A549 (cell line): ENCODE data around the gene ALDH5A1. TPM values are rescaled to one million over a fixed set of nuclear protein-coding genes. Genes with fewer than 3 reads are reported as not detected.
A peak's percentile ranks its signal among the peaks of the same experiment; 100 is the strongest.

Experiments used
- ATAC-seq, 2 experiments: fragments of 200-7000 bp in 1 of 2; fragments of >200 bp in 1 of 2; cut with Nextera tagmentation in 1 of 2; cut with Tn5 transposase in 1 of 2; 3 replicates each; pipeline versions ENCODE4 v1.8.0 to v1.9.1; 2018 to 2020; ENCODE audit warnings: mild to moderate bottlenecking in 1 of 2, moderate library complexity in 1 of 2
- CTCF ChIA-PET: fragments of 300-600 bp; sonication (Branson Sonifier 250); formaldehyde crosslinking; extraction: SDS; loops from one replicate; lab custom pipeline; 2021; ENCODE audit warnings: antibody characterized with exemption, inconsistent platforms; lab: Yijun Ruan, JAX
- POLR2A ChIA-PET: fragments of 350-600 bp; formaldehyde crosslinking; extraction: SDS; loops from one replicate; lab custom pipeline; 2021; ENCODE audit warnings: antibody characterized with exemption, inconsistent platforms; lab: Yijun Ruan, JAX
- DNase-seq, 2 experiments: peaks; one replicate each; pipeline versions ENCODE4 v3.0.0 to v3.0.0-alpha.2; 2011 to 2016; ENCODE audit warnings: low read depth in 1 of 2, low spot score in 1 of 2
- FAIRE-seq: peaks from 2 replicates; lab custom pipeline; 2011; peaks lifted over from hg19 to GRCh38; lab: Jason Lieb, UNC
- H3K27ac ChIP-seq, 2 experiments: fragments of >200 bp; sonication (Bioruptor Twin); formaldehyde crosslinking; 3 replicates each; pipeline ENCODE4 v1.5.1; 2016 to 2017
- H3K4me1 ChIP-seq: fragments of >200 bp; sonication (Bioruptor Twin); formaldehyde crosslinking; 3 replicates; pipeline ENCODE4 v1.6.1; 2016
- H3K4me2 ChIP-seq: fragments of >200 bp; sonication (Bioruptor Twin); formaldehyde crosslinking; 3 replicates; pipeline ENCODE4 v1.6.1; 2016
- H3K4me3 ChIP-seq: fragments of >200 bp; sonication (Bioruptor Twin); formaldehyde crosslinking; 3 replicates; pipeline ENCODE4 v1.5.1; 2016
- H3K9me3 ChIP-seq: fragments of >200 bp; sonication (Bioruptor Twin); formaldehyde crosslinking; 3 replicates; pipeline ENCODE4 v1.6.1; 2016
- BCL3 ChIP-seq: fragments of >200 bp; sonication (Bioruptor Twin); formaldehyde crosslinking; IDR thresholded peaks from 3 replicates; pipeline ENCODE4 v1.6.1; 2016
- CBX8 ChIP-seq: fragments of 200-600 bp; sonication (generic); IDR thresholded peaks from 2 replicates; pipeline ENCODE4 v1.6.1; 2016
- CHD4 ChIP-seq: fragments of 200-600 bp; sonication (generic); IDR thresholded peaks from 2 replicates; pipeline ENCODE4 v1.6.1; 2016; ENCODE audit warnings: antibody characterized with exemption, mild to moderate bottlenecking, borderline replicate concordance
- CTCF ChIP-seq: fragments of >200 bp; sonication (Bioruptor Twin); formaldehyde crosslinking; IDR thresholded peaks from 3 replicates; pipeline ENCODE4 v1.5.1; 2016
- EHF ChIP-seq: fragments of 250-450 bp; sonication (Bioruptor Pico); IDR thresholded peaks from 2 replicates; pipeline ENCODE4 v1.5.0; 2020; ENCODE audit warnings: mild to moderate bottlenecking
- ELK1 ChIP-seq: fragments of 150-350 bp; IDR thresholded peaks from 2 replicates; pipeline ENCODE4 v1.6.1; 2014; ENCODE audit warnings: low read depth, mild to moderate bottlenecking, low read length
- FOSL2 ChIP-seq, 2 experiments: fragments of 450-650 bp in 1 of 2; fragments of >200 bp in 1 of 2; sonication (Bioruptor Twin) in 1 of 2; formaldehyde crosslinking; IDR thresholded peaks; 2 replicates each; pipeline versions ENCODE4 v1.5.0 to v1.6.1; 2016 to 2020; ENCODE audit warnings: mild to moderate bottlenecking in 1 of 2, moderate library complexity in 1 of 2
- FOXS1 ChIP-seq: fragments of 250-450 bp; sonication (Bioruptor Pico); IDR thresholded peaks from 2 replicates; pipeline ENCODE4 v1.5.0; 2020; ENCODE audit warnings: mild to moderate bottlenecking, moderate library complexity
- HMGXB4 ChIP-seq: fragments of 250-450 bp; sonication (Bioruptor Pico); IDR thresholded peaks from 2 replicates; pipeline ENCODE4 v1.5.0; 2021; ENCODE audit warnings: mild to moderate bottlenecking, moderate library complexity, borderline replicate concordance
- HOXB5 ChIP-seq: fragments of 250-450 bp; sonication (Bioruptor Pico); IDR thresholded peaks from 2 replicates; pipeline ENCODE4 v1.5.0; 2020; ENCODE audit warnings: mild to moderate bottlenecking, moderate library complexity
- JUN ChIP-seq, 2 experiments: fragments of >200 bp; sonication (Bioruptor Twin); formaldehyde crosslinking; IDR thresholded peaks; 2 replicates in 1 of 2; 3 replicates in 1 of 2; pipeline ENCODE4 v1.6.1; 2016 to 2017
- JUNB ChIP-seq: fragments of >200 bp; sonication (Bioruptor Twin); formaldehyde crosslinking; IDR thresholded peaks from 2 replicates; pipeline ENCODE4 v1.6.1; 2016
- KDM5A ChIP-seq: fragments of 200-600 bp; sonication (generic); IDR thresholded peaks from 2 replicates; pipeline ENCODE4 v1.6.1; 2016; ENCODE audit warnings: antibody characterized with exemption, mild to moderate bottlenecking
- MAFK ChIP-seq: fragments of 450-650 bp; IDR thresholded peaks from 2 replicates; pipeline ENCODE4 v1.6.1; 2014; ENCODE audit not compliant: partially characterized antibody
- MYC ChIP-seq: IDR thresholded peaks from 2 replicates; pipeline ENCODE4 v1.6.1; 2012; ENCODE audit warnings: mild to moderate bottlenecking, inconsistent platforms, low read length, improper control_type of control experiment, borderline replicate concordance
- NFE2L2 ChIP-seq: fragments of 150-350 bp; conservative IDR thresholded peaks from 2 replicates; pipeline ENCODE4 v1.6.1; 2014; ENCODE audit warnings: low read length
- PHF8 ChIP-seq: fragments of 200-600 bp; sonication (generic); IDR thresholded peaks from 2 replicates; pipeline ENCODE4 v1.6.1; 2016; ENCODE audit warnings: low read depth, mild to moderate bottlenecking, antibody characterized with exemption, moderate library complexity, borderline replicate concordance
- POLR2A ChIP-seq: IDR thresholded peaks from 2 replicates; pipeline ENCODE4 v1.6.1; 2012; ENCODE audit warnings: mild to moderate bottlenecking, low read length
- RARB ChIP-seq: fragments of 250-450 bp; sonication (Bioruptor Pico); IDR thresholded peaks from 2 replicates; pipeline ENCODE4 v1.8.0; 2021; ENCODE audit warnings: mild to moderate bottlenecking, moderate library complexity
- SREBF2 ChIP-seq: fragments of 450-650 bp; IDR thresholded peaks from 2 replicates; pipeline ENCODE4 v1.6.1; 2014; ENCODE audit warnings: mild to moderate bottlenecking, moderate library complexity
- TP53 ChIP-seq: fragments of 250-450 bp; sonication (Bioruptor Pico); IDR thresholded peaks from 2 replicates; pipeline ENCODE4 v1.5.0; 2021; ENCODE audit warnings: mild to moderate bottlenecking, moderate library complexity
- ZNF302 ChIP-seq: fragments of 250-450 bp; sonication (Bioruptor Pico); IDR thresholded peaks from 2 replicates; pipeline ENCODE4 v1.9.0; 2021; ENCODE audit warnings: inconsistent platforms, mild to moderate bottlenecking, moderate library complexity
- ZSCAN20 ChIP-seq: fragments of 250-450 bp; sonication (Bioruptor Pico); IDR thresholded peaks from 2 replicates; pipeline ENCODE4 v1.8.0; 2022; ENCODE audit warnings: mild to moderate bottlenecking, moderate library complexity
- WGBS: methylation state at CpG from one replicate; pipeline ENCODE4 v1.1.6; 2017; ENCODE audit errors: missing lambda C conversion rate; 5-methylcytosine and 5-hydroxymethylcytosine counted together
- polyA plus RNA-seq, 4 experiments: library from polyadenylated mRNA; depleted of rRNA in 3 of 4; stranded (reverse); fragments of >200 nt; fragmentation: RNase III in 1 of 4; extraction: RNeasy Plus Mini Kit Qiagen cat#74134 plus additional on column Dnase treatment in 1 of 4; gene quantifications; 2 replicates in 3 of 4; 3 replicates in 1 of 4; pipeline ENCODE4 v1.2.3, GENCODE V29; 2011 to 2017

Gene ALDH5A1
- polyA plus RNA-seq, 2 of the 4 experiments (the other 2 are of a cell fraction) = 6.9 to 10.9 TPM

- CTCF ChIA-PET = interaction anchor here (1.4 kb wide), 1 partner anchor 17 kb away, joined by 3 read pairs; no protein-coding TSS in a partner anchor
- TF ChIP-seq ZNF302 (no peak), MAFK (no peak)
- Histone ChIP-seq H3K4me3 (no peak overlapping the region), H3K9me3 (no peaks in the 10 kb centered on the region), H3K4me2 (no peak overlapping the region), H3K27ac (no peak overlapping the region), H3K4me1 (no peaks in the 10 kb centered on the region)
- POLR2A ChIA-PET = no interaction called here
- DNase-seq (no peak), ATAC-seq (no peak), FAIRE-seq (no peak)
- WGBS = 74% methylated on average over 11 of the region's 11 CpGs
Observed at GRCh38 chr6:24464253-24465038, 30.3 kb upstream of the ALDH5A1 start.

GRCh38 chr6:24469811-24470210 lies 25.0 kb upstream of the ALDH5A1 start:
- no peak for TF ChIP-seq FOSL2 (IDR thresholded peaks at IDR 0.05)
- no peak for TF ChIP-seq FOSL2 (CRISPR knock-in tag; IDR thresholded peaks at IDR 0.05)
- TF ChIP-seq JUNB = no peak
- TF ChIP-seq MYC = no peak
- no peak for TF ChIP-seq POLR2A
- TF ChIP-seq MAFK = no peak
- no peak for DNase-seq
- WGBS = 70% methylated on average over 7 of the region's 7 CpGs
- ChIA-PET CTCF (interaction anchor here (1.2 kb wide), 1 partner anchor 13 kb away, joined by 3 read pairs; no protein-coding TSS in a partner anchor), POLR2A (no interaction called here)
- H3K4me1 ChIP-seq = peaks cover 8% of the 10 kb centered on the region; the same call in 2 of the 3 replicates
- no peak for FAIRE-seq
- no peak overlapping the region for H3K4me3 ChIP-seq
- ATAC-seq = no peak
- H3K4me2 ChIP-seq = no peak overlapping the region
- H3K9me3 ChIP-seq = no peaks in the 10 kb centered on the region
- H3K27ac ChIP-seq = no peak overlapping the region

- H3K27ac ChIP-seq = peak overlapping the region; percentile 17 to 20; a peak in 2 of 6 replicates
- TF ChIP-seq TP53 (no peak), CTCF (no peak), NFE2L2 (peak; percentile 32; the same call in 1 of the 2 replicates), HOXB5 (CRISPR knock-in tag) (no peak), MAFK (peak; percentile 60), PHF8 (no peak), KDM5A (no peak)
Observed at GRCh38 chr6:24472181-24472580, 22.6 kb upstream of the ALDH5A1 start.

GRCh38 chr6:24476631-24477030 lies 18.1 kb upstream of the ALDH5A1 start:
- CTCF ChIA-PET = interaction anchor here (1.7 kb wide), 1 partner anchor 18 kb away, joined by 3 read pairs; the partner anchor contains the start of gene ALDH5A1
- TF ChIP-seq JUN (IDR thresholded peaks at IDR 0.05) (no peak), BCL3 (no peak), PHF8 (no peak), FOXS1 (CRISPR knock-in tag) (no peak), RARB (CRISPR knock-in tag) (no peak), CHD4 (no peak), SREBF2 (no peak), ZSCAN20 (CRISPR knock-in tag) (no peak), CBX8 (no peak), EHF (CRISPR knock-in tag) (no peak), HMGXB4 (CRISPR knock-in tag) (no peak), ELK1 (no peak)
- TF ChIP-seq, all 56 proteins: peak for 0
- Histone ChIP-seq H3K4me2 (no peak overlapping the region), H3K9me3 (no peaks in the 10 kb centered on the region), H3K4me3 (no peak overlapping the region), H3K4me1 (peaks cover 8% of the 10 kb centered on the region; the same call in 2 of the 3 replicates), H3K27ac (no peak overlapping the region)
- ATAC-seq = no peak
- POLR2A ChIA-PET = no interaction called here
- FAIRE-seq = no peak
- DNase-seq = no peak
- WGBS = 92% methylated on average over 6 of the region's 6 CpGs

More at GRCh38 chr6:24472181-24472580, 22.6 kb upstream of the ALDH5A1 start:
- Histone ChIP-seq H3K9me3 (no peaks in the 10 kb centered on the region), H3K4me2 (peak overlapping the region; percentile 14; the same call in 1 of the 3 replicates), H3K4me3 (no peak overlapping the region), H3K4me1 (peaks cover 8% of the 10 kb centered on the region; the same call in 2 of the 3 replicates)
- DNase-seq (no peak), FAIRE-seq (no peak), ATAC-seq (no peak)
- ChIA-PET POLR2A (no interaction called here), CTCF (interaction anchor here (0.6 to 1.3 kb wide), 2 partner anchors 15 to 20 kb away, joined by 3 to 4 read pairs; no protein-coding TSS in a partner anchor)
